Measurements from ENCODE around the gene BORCS5. TPM values are rescaled to one million over a fixed set of nuclear protein-coding genes. Genes with fewer than 3 reads are reported as not detected.

The BORCS5 gene
- total and polyA plus RNA-seq, 4 donors, result 13.3 to 28.1 (median 14.4) TPM

- WGBS (ENCODE audit: insufficient coverage), result 62% methylated on average over 4 of the region's 7 CpGs
- no peak overlapping the region for H3K27ac ChIP-seq (ENCODE audit: low read depth, low read length)
- no peaks in the 10 kb centered on the region for H3K27me3 ChIP-seq (ENCODE audit: control insufficient read depth, insufficient read depth, low read length)
Observed at GRCh38 chr12:12384571-12385340, 27.9 kb downstream of the BORCS5 start.

GRCh38 chr12:12387501-12387900 is 30.6 kb downstream of the BORCS5 start:
- WGBS (ENCODE audit: insufficient coverage), result 56% methylated on average over 2 of the region's 3 CpGs
- no peak for DNase-seq (ENCODE audit: low read depth in 4 of 6, low spot score in 6 of 6)
- no peak overlapping the region for H3K27ac ChIP-seq (ENCODE audit: low read depth, low read length)

More at GRCh38 chr12:12384571-12385340, 27.9 kb downstream of the BORCS5 start:
- H3K4me3 ChIP-seq (ENCODE audit: low read depth, low read length), result no peak overlapping the region
- no peaks in the 10 kb centered on the region for H3K9me3 ChIP-seq (ENCODE audit: control insufficient read depth, insufficient read depth, low read length)
- H3K4me1 ChIP-seq (ENCODE audit: control insufficient read depth, insufficient read depth, low read length), result peaks cover 3% of the 10 kb centered on the region
- peak in 1 of 6 donors; percentile 17 for DNase-seq (ENCODE audit: low read depth in 4 of 6, low spot score in 6 of 6)
- no peaks in the 10 kb centered on the region for H3K36me3 ChIP-seq (ENCODE audit: control insufficient read depth, insufficient read depth, low read length)

GRCh38 chr12:12392413-12392812 is 35.5 kb downstream of the BORCS5 start:
- Histone ChIP-seq H3K36me3 (ENCODE audit: control insufficient read depth, insufficient read depth, low read length) (no peaks in the 10 kb centered on the region), H3K27me3 (ENCODE audit: control insufficient read depth, insufficient read depth, low read length) (no peaks in the 10 kb centered on the region), H3K4me1 (ENCODE audit: control insufficient read depth, insufficient read depth, low read length) (no peaks in the 10 kb centered on the region), H3K4me3 (ENCODE audit: low read depth, low read length) (no peak overlapping the region), H3K9me3 (ENCODE audit: control insufficient read depth, insufficient read depth, low read length) (no peaks in the 10 kb centered on the region), H3K27ac (ENCODE audit: low read depth, low read length) (no peak overlapping the region)
- DNase-seq (ENCODE audit: low read depth in 4 of 6, low spot score in 6 of 6), result no peak
- WGBS (ENCODE audit: insufficient coverage), result no CpG with 5 or more reads among the region's 2 CpGs

More at GRCh38 chr12:12387501-12387900, 30.6 kb downstream of the BORCS5 start:
- no peak overlapping the region for H3K4me3 ChIP-seq (ENCODE audit: low read depth, low read length)
- H3K36me3 ChIP-seq (ENCODE audit: control insufficient read depth, insufficient read depth, low read length), result no peaks in the 10 kb centered on the region
- peaks cover 3% of the 10 kb centered on the region for H3K4me1 ChIP-seq (ENCODE audit: control insufficient read depth, insufficient read depth, low read length)
- no peaks in the 10 kb centered on the region for H3K9me3 ChIP-seq (ENCODE audit: control insufficient read depth, insufficient read depth, low read length)
- H3K27me3 ChIP-seq (ENCODE audit: control insufficient read depth, insufficient read depth, low read length), result no peaks in the 10 kb centered on the region

GRCh38 chr12:12393171-12393570 is 36.3 kb downstream of the BORCS5 start:
- H3K4me1 ChIP-seq (ENCODE audit: control insufficient read depth, insufficient read depth, low read length), result no peaks in the 10 kb centered on the region
- H3K4me3 ChIP-seq (ENCODE audit: low read depth, low read length), result no peak overlapping the region
- no peak overlapping the region for H3K27ac ChIP-seq (ENCODE audit: low read depth, low read length)
- no peaks in the 10 kb centered on the region for H3K27me3 ChIP-seq (ENCODE audit: control insufficient read depth, insufficient read depth, low read length)
- no peaks in the 10 kb centered on the region for H3K9me3 ChIP-seq (ENCODE audit: control insufficient read depth, insufficient read depth, low read length)
- no peaks in the 10 kb centered on the region for H3K36me3 ChIP-seq (ENCODE audit: control insufficient read depth, insufficient read depth, low read length)
- no peak for DNase-seq (ENCODE audit: low read depth in 4 of 6, low spot score in 6 of 6)
- 100% methylated on average over 2 of the region's 2 CpGs for WGBS (ENCODE audit: insufficient coverage)

- peak in 1 of 6 donors; percentile 15 for DNase-seq (ENCODE audit: low read depth in 4 of 6, low spot score in 6 of 6)
- no CpG with 5 or more reads among the region's 4 CpGs for WGBS (ENCODE audit: insufficient coverage)
- Histone ChIP-seq H3K4me3 (ENCODE audit: low read depth, low read length) (no peak overlapping the region), H3K27ac (ENCODE audit: low read depth, low read length) (no peak overlapping the region), H3K27me3 (ENCODE audit: control insufficient read depth, insufficient read depth, low read length) (no peaks in the 10 kb centered on the region), H3K36me3 (ENCODE audit: control insufficient read depth, insufficient read depth, low read length) (no peaks in the 10 kb centered on the region), H3K9me3 (ENCODE audit: control insufficient read depth, insufficient read depth, low read length) (no peaks in the 10 kb centered on the region), H3K4me1 (ENCODE audit: control insufficient read depth, insufficient read depth, low read length) (no peaks in the 10 kb centered on the region)
Observed at GRCh38 chr12:12396694-12397093, 39.8 kb downstream of the BORCS5 start.

- no peaks in the 10 kb centered on the region for H3K9me3 ChIP-seq (ENCODE audit: control insufficient read depth, insufficient read depth, low read length)
- peak in 1 of 6 donors; percentile 42 for DNase-seq (ENCODE audit: low read depth in 4 of 6, low spot score in 6 of 6)
- 90% methylated on average over 3 of the region's 5 CpGs for WGBS (ENCODE audit: insufficient coverage)
- H3K4me1 ChIP-seq (ENCODE audit: control insufficient read depth, insufficient read depth, low read length), result no peaks in the 10 kb centered on the region
- H3K27ac ChIP-seq (ENCODE audit: low read depth, low read length), result no peak overlapping the region
- H3K27me3 ChIP-seq (ENCODE audit: control insufficient read depth, insufficient read depth, low read length), result no peaks in the 10 kb centered on the region
- H3K4me3 ChIP-seq (ENCODE audit: low read depth, low read length), result no peak overlapping the region
- H3K36me3 ChIP-seq (ENCODE audit: control insufficient read depth, insufficient read depth, low read length), result no peaks in the 10 kb centered on the region
Observed at GRCh38 chr12:12397184-12397583, 40.3 kb downstream of the BORCS5 start.

- Histone ChIP-seq H3K36me3 (ENCODE audit: control insufficient read depth, insufficient read depth, low read length) (no peaks in the 10 kb centered on the region), H3K4me3 (ENCODE audit: low read depth, low read length) (no peak overlapping the region), H3K27ac (ENCODE audit: low read depth, low read length) (peak overlapping the region; percentile 1), H3K27me3 (ENCODE audit: control insufficient read depth, insufficient read depth, low read length) (no peaks in the 10 kb centered on the region), H3K4me1 (ENCODE audit: control insufficient read depth, insufficient read depth, low read length) (no peaks in the 10 kb centered on the region), H3K9me3 (ENCODE audit: control insufficient read depth, insufficient read depth, low read length) (no peaks in the 10 kb centered on the region)
- DNase-seq (ENCODE audit: low read depth in 4 of 6, low spot score in 6 of 6), result peak in 1 of 6 donors; percentile 59
- WGBS (ENCODE audit: insufficient coverage), result 88% methylated on average over 1 of the region's 7 CpGs
Observed at GRCh38 chr12:12398026-12398859, 41.4 kb downstream of the BORCS5 start.

GRCh38 chr12:12399161-12399560 is 42.3 kb downstream of the BORCS5 start:
- WGBS (ENCODE audit: insufficient coverage), result no CpG with 5 or more reads among the region's 1 CpG
- H3K9me3 ChIP-seq (ENCODE audit: control insufficient read depth, insufficient read depth, low read length), result no peaks in the 10 kb centered on the region
- H3K4me3 ChIP-seq (ENCODE audit: low read depth, low read length), result no peak overlapping the region
- H3K36me3 ChIP-seq (ENCODE audit: control insufficient read depth, insufficient read depth, low read length), result no peaks in the 10 kb centered on the region
- DNase-seq (ENCODE audit: low read depth in 4 of 6, low spot score in 6 of 6), result no peak
- no peaks in the 10 kb centered on the region for H3K4me1 ChIP-seq (ENCODE audit: control insufficient read depth, insufficient read depth, low read length)
- no peaks in the 10 kb centered on the region for H3K27me3 ChIP-seq (ENCODE audit: control insufficient read depth, insufficient read depth, low read length)
- no peak overlapping the region for H3K27ac ChIP-seq (ENCODE audit: low read depth, low read length)

- Histone ChIP-seq H3K36me3 (ENCODE audit: control insufficient read depth, insufficient read depth, low read length) (no peaks in the 10 kb centered on the region), H3K4me3 (ENCODE audit: low read depth, low read length) (no peak overlapping the region), H3K9me3 (ENCODE audit: control insufficient read depth, insufficient read depth, low read length) (no peaks in the 10 kb centered on the region), H3K4me1 (ENCODE audit: control insufficient read depth, insufficient read depth, low read length) (no peaks in the 10 kb centered on the region), H3K27ac (ENCODE audit: low read depth, low read length) (no peak overlapping the region), H3K27me3 (ENCODE audit: control insufficient read depth, insufficient read depth, low read length) (no peaks in the 10 kb centered on the region)
- WGBS (ENCODE audit: insufficient coverage), result 57% methylated on average over 1 of the region's 4 CpGs
- no peak for DNase-seq (ENCODE audit: low read depth in 4 of 6, low spot score in 6 of 6)
Observed at GRCh38 chr12:12399776-12400305, 43.0 kb downstream of the BORCS5 start.

Measured in spinal cord (tissue), 10 donors.